ENCODE data around the gene NCK2. TPM values are rescaled to one million over a fixed set of nuclear protein-coding genes. Genes with fewer than 3 reads are reported as not detected.

Gene NCK2
- polyA plus RNA-seq, 1 of the 3 experiments (the other 2 are of a cell fraction), result 42.8 TPM

DNA sequence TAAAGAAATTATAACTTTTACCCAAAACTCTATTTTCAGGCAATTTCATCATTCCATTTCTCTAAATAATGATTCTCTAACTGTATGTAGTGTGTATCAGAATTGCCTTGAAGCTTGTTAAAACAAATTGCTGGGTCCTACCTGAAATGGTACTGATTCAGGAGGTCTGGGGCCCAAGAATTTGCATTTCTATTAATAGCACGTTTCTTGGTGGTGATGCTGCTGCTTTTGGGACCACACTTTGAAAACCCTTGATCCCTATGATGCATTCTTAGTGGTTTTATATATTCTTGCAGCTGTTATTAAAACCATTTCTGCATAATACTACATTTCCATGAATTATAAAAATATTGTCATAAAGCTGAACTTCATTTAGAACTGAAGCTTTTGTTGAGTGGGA, 140.7 kb downstream of the NCK2 start:
- no peaks in the 10 kb centered on the region for H3K9me2 ChIP-seq
- TF ChIP-seq FOXM1 (IDR thresholded peaks at IDR 0.05; ENCODE audit: low read depth), result no peak
- no peak for TF ChIP-seq USF1 (IDR thresholded peaks at IDR 0.05; ENCODE audit: borderline replicate concordance, low read depth)
- no peak for TF ChIP-seq MAX (IDR thresholded peaks at IDR 0.05; ENCODE audit: low read depth)
- TF ChIP-seq NRF1 (IDR thresholded peaks at IDR 0.05; ENCODE audit: low read depth, low read length), result no peak
- TF ChIP-seq FOSL2 (IDR thresholded peaks at IDR 0.05; ENCODE audit: borderline replicate concordance, low read depth), result no peak
- TF ChIP-seq YY1 (IDR thresholded peaks at IDR 0.05; ENCODE audit: low read depth), result no peak
- TF ChIP-seq CHD2 (IDR thresholded peaks at IDR 0.05; ENCODE audit: low read length, partially characterized antibody), result no peak
- TF ChIP-seq POLR2AphosphoS5 (IDR thresholded peaks at IDR 0.05; ENCODE audit: low read depth, low read length), result no peak
- TF ChIP-seq REST (IDR thresholded peaks at IDR 0.05; ENCODE audit: low read depth, low read length), result no peak
- H3K27me3 ChIP-seq (ENCODE audit: insufficient read depth), result no peaks in the 10 kb centered on the region
- no peaks in the 10 kb centered on the region for H3F3A ChIP-seq (replicated peaks; ENCODE audit: insufficient read depth)
- H3K27ac ChIP-seq (ENCODE audit: low read depth in 2 of 2, low read length in 1 of 2), result no peak overlapping the region
- ChIA-PET POLR2A (no interaction called here), CTCF (no interaction called here)
- H3K4me1 ChIP-seq (ENCODE audit: control insufficient read depth in 1 of 2, insufficient read depth in 2 of 2, low read depth in 1 of 2, low read length in 1 of 2), result peaks cover 0 to 14% of the 10 kb centered on the region in 2 experiments; a peak in 2 of 4 replicates
- no peak overlapping the region for H3K4me3 ChIP-seq (ENCODE audit: low read depth in 2 of 2, low read length in 1 of 2)
- DNase-seq, result no peak
- H3K9ac ChIP-seq, result no peak overlapping the region
- peaks cover 17% of the 10 kb centered on the region for H4K20me1 ChIP-seq (ENCODE audit: insufficient read depth)
- no peaks in the 10 kb centered on the region for H3K9me3 ChIP-seq
- H3K4me2 ChIP-seq, result no peak overlapping the region
- WGBS (ENCODE audit: low lambda C conversion rate), result 79% methylated on average over 1 of the region's 1 CpG
- peaks cover 41% of the 10 kb centered on the region; the same call in 1 of the 2 replicates for H3K79me2 ChIP-seq (ENCODE audit: insufficient read depth)
- no peak overlapping the region for H2AFZ ChIP-seq (ENCODE audit: low read depth)
- peaks cover 4 to 8% of the 10 kb centered on the region in 2 experiments for H3K36me3 ChIP-seq (replicated peaks in 1 of 2; ENCODE audit: control insufficient read depth in 1 of 2, insufficient read depth in 2 of 2, low read length in 1 of 2)

DNA sequence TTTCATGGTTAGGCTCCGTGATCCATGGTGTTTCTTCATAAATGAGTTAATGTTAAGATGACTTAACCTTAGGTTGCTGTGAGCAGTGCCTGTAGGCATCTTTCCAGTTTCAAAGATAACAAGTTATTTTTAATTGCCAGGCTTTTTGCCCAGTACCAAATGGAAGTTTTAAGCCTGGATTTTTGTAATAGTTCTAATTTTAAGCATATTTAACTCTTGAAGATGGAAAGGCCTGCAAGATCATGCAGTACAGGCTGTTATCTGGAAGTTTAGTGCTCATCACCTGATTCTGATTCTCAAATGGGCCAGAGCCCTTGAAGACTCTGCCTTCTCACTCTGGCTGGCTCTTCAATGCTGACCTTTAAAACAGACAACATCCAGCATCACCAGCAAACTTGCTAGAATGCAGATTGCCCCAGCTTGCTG, 141.3 kb downstream of the NCK2 start:
- Histone ChIP-seq H3K9me2 (no peaks in the 10 kb centered on the region), H2AFZ (ENCODE audit: low read depth) (no peak overlapping the region), H3K9me3 (no peaks in the 10 kb centered on the region), H3K27ac (ENCODE audit: low read depth in 2 of 2, low read length in 1 of 2) (no peak overlapping the region), H3F3A (replicated peaks; ENCODE audit: insufficient read depth) (no peaks in the 10 kb centered on the region), H3K4me3 (ENCODE audit: low read depth in 2 of 2, low read length in 1 of 2) (no peak overlapping the region), H3K4me1 (ENCODE audit: control insufficient read depth in 1 of 2, insufficient read depth in 2 of 2, low read depth in 1 of 2, low read length in 1 of 2) (peaks cover 0 to 19% of the 10 kb centered on the region in 2 experiments; a peak in 2 of 4 replicates), H3K9ac (no peak overlapping the region), H3K4me2 (no peak overlapping the region), H3K27me3 (ENCODE audit: insufficient read depth) (no peaks in the 10 kb centered on the region), H4K20me1 (ENCODE audit: insufficient read depth) (peaks cover 17% of the 10 kb centered on the region), H3K36me3 (replicated peaks in 1 of 2; ENCODE audit: control insufficient read depth in 1 of 2, insufficient read depth in 2 of 2, low read length in 1 of 2) (peaks cover 4 to 8% of the 10 kb centered on the region in 2 experiments), H3K79me2 (ENCODE audit: insufficient read depth) (peaks cover 41% of the 10 kb centered on the region; the same call in 1 of the 2 replicates)
- POLR2A ChIA-PET, result no interaction called here
- CTCF ChIA-PET, result interaction anchor here (1.0 kb wide), 1 partner anchor 19 kb away, joined by 3 read pairs; no protein-coding TSS in a partner anchor
- WGBS (ENCODE audit: low lambda C conversion rate), result 84% methylated on average over 1 of the region's 1 CpG
- no peak for DNase-seq
- TF ChIP-seq MAX (IDR thresholded peaks at IDR 0.05; ENCODE audit: low read depth) (no peak), FOXM1 (IDR thresholded peaks at IDR 0.05; ENCODE audit: low read depth) (no peak)
- TF ChIP-seq, protein P1, sequence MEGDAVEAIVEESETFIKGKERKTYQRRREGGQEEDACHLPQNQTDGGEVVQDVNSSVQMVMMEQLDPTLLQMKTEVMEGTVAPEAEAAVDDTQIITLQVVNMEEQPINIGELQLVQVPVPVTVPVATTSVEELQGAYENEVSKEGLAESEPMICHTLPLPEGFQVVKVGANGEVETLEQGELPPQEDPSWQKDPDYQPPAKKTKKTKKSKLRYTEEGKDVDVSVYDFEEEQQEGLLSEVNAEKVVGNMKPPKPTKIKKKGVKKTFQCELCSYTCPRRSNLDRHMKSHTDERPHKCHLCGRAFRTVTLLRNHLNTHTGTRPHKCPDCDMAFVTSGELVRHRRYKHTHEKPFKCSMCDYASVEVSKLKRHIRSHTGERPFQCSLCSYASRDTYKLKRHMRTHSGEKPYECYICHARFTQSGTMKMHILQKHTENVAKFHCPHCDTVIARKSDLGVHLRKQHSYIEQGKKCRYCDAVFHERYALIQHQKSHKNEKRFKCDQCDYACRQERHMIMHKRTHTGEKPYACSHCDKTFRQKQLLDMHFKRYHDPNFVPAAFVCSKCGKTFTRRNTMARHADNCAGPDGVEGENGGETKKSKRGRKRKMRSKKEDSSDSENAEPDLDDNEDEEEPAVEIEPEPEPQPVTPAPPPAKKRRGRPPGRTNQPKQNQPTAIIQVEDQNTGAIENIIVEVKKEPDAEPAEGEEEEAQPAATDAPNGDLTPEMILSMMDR (IDR thresholded peaks at IDR 0.05), result no peak

Measured in SK-N-SH (cell line).